Retinal pigment epithelial cell (primary cell): ENCODE data around the gene KRTAP10-9.
"Not testable (repeated sequence)": the region's sequence is repeated elsewhere in the genome, so short reads cannot be mapped to it uniquely, and the experiment has no call there.

Experiments used
- DNase-seq: peaks from one replicate; pipeline ENCODE4 v3.0.0-alpha.2; 2010; ENCODE audit warnings: low read depth
- H3K4me3 ChIP-seq: 2 replicates; pipeline ENCODE4 v1.5.1; 2011; ENCODE audit warnings: mild to moderate bottlenecking, low read length, control low read depth, moderate library complexity
- CTCF ChIP-seq: conservative IDR thresholded peaks from 2 replicates; pipeline ENCODE4 v1.5.1; 2011; ENCODE audit warnings: low read depth, low read length, control low read depth, inconsistent platforms

Gene KRTAP10-9

GRCh38 chr21:44640761-44641160 is 13.9 kb downstream of the KRTAP10-9 start:
- TF ChIP-seq CTCF: no peak
- no peak for DNase-seq

GRCh38 chr21:44643741-44644310 is 16.9 kb downstream of the KRTAP10-9 start:
- TF ChIP-seq CTCF: no peak
- DNase-seq: no peak
- no peak overlapping the region for H3K4me3 ChIP-seq

More at GRCh38 chr21:44640761-44641160, 13.9 kb downstream of the KRTAP10-9 start:
- no peak overlapping the region for H3K4me3 ChIP-seq

GRCh38 chr21:44644878-44645277 is 18.0 kb downstream of the KRTAP10-9 start:
- no peak overlapping the region for H3K4me3 ChIP-seq
- TF ChIP-seq CTCF: no peak

GRCh38 chr21:44646366-44647221 is 19.7 kb downstream of the KRTAP10-9 start, which contains the start of gene KRTAP10-11:
KRTAP10-11 (plus strand) TSS chr21:44646414; CDS start chr21:44646459, 45 bp downstream.
- DNase-seq, H3K4me3 ChIP-seq: not testable (repeated sequence)

More at GRCh38 chr21:44644878-44645277, 18.0 kb downstream of the KRTAP10-9 start:
- no peak for DNase-seq

- DNase-seq: no peak
- H3K4me3 ChIP-seq: no peak overlapping the region
- no peak for TF ChIP-seq CTCF
Measured at GRCh38 chr21:44647222-44647552, 20.3 kb downstream of the KRTAP10-9 start.

- H3K4me3 ChIP-seq: no peak overlapping the region
- no peak for DNase-seq
- TF ChIP-seq CTCF: no peak
Measured at GRCh38 chr21:44648557-44649311, 21.8 kb downstream of the KRTAP10-9 start.

- DNase-seq: no peak
- no peak overlapping the region for H3K4me3 ChIP-seq
- no peak for TF ChIP-seq CTCF
Measured at GRCh38 chr21:44649521-44650100, 22.7 kb downstream of the KRTAP10-9 start.
